ENCODE results near the gene ELF1.
"Not testable (repeated sequence)": the region's sequence is repeated elsewhere in the genome, so short reads cannot be mapped to it uniquely, and the experiment has no call there.

The ELF1 gene

DNA sequence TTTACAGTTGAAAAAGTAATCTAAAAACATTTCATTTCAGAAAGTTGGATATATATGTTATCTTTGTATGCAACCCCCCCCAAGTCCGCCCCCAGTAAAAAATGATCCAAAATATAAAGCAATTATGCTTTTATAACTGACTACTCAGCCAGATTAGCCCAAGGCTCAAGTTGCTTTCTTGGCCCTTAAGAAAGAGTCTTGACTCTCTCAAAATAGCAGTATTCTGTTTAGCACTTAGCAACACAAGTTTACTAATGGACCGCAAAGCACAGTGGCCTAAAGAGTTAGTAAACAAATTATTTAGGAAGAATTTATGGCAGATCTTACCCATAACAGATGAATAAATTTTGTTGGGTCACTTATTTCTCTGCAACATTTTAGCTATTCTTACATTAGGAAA, 86.9 kb downstream of the ELF1 start:
- DNase-seq (ENCODE audit: low spot score), result no peak

DNA sequence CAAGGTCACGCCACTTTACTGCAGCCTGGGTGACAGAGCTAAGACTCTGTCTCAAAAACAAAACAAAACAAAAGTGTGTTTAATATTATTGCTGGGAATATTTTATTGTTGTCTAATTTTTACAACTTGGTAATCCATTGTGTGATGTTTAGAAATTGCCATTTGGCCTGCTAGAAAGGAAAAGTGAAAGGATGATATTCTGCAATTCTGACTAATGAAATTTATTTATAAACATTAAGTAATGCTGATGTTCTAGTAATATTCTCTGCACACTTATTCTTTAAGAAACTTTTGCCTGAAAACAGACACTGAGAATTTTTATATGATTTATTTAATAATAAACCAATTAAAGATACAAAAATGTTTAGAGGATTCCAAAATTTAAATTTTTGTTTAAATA, 87.4 kb downstream of the ELF1 start:
- DNase-seq (ENCODE audit: low spot score), result no peak

DNA sequence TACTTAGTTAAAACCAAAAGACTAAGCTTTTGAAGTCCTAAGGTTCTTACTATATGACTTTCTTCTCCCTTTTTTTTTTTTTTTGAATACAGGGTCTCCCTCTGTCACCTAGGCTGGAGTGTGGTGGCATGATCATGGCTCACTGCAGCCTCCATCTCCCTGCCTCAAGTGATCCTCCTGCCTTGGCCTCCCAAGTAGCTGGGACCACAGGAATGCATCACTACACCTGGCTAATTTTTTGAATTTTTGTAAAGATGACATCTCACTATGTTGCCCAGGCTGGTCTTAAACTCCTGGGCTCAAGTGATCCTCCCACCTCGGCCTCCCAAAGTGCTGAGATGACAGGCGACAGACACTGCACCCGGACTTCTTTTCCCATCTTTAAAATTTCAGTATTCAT, 89.2 kb downstream of the ELF1 start:
- not testable (repeated sequence) for DNase-seq (ENCODE audit: low spot score)

DNA sequence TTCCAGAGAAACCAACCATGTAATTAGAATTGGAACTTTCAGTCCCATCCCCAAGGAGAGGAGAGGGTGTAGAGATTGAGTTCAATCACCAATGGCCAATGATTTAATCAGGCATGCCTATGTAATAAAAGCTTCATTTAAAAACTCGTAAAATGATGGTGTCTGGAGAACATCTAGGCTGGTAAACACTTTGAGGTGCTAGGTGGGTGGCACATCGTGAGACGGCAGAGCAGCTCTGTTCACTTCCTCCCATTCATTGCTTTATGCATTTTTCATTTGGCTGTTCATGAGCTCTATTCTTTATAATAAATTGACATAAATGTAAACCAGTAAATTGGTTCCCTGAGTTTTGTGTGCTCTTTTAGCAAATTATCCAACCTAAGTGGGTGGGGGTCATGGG, 90.1 kb downstream of the ELF1 start:
- DNase-seq (ENCODE audit: low spot score), result no peak

DNA sequence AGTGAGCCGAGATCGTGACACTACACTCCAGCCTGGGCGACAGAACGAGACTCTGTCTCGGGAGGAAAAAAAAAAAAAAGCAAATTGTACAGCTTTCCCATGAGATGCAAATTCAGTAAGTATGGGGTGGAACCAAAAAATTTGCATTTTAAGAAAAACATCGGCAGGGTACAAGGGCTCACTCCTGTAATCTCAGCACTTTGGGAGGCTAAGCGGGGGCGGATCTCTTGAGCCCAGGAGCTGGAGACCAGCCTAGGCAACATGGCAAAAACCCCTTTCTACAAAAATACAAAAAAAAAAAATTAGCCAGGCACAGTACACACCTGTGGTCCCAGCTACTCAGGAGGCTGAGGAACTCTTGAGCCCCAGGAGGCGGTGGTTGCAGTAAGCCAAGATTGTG, 91.2 kb downstream of the ELF1 start:
- DNase-seq (ENCODE audit: low spot score), result no peak

DNA sequence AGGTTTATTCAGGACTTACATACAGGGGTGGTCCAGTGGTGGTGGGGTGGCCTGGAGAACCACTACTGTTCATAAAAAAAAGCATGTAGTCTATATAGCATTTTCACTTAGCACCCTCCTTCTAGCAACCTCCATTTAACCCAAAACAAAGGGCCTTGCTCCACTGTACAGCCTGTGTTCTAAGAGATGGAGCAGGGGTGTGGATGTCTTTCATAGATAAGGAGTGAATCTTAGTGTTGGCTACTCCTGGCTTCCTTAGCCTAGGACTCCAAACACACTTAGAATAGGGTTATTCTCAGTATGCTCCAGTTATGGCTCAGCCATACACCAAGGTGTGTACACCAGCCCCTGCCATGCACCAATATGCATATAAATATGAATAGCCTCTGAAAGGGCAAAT, 95.2 kb downstream of the ELF1 start:
- DNase-seq (ENCODE audit: low spot score), result no peak

DNA sequence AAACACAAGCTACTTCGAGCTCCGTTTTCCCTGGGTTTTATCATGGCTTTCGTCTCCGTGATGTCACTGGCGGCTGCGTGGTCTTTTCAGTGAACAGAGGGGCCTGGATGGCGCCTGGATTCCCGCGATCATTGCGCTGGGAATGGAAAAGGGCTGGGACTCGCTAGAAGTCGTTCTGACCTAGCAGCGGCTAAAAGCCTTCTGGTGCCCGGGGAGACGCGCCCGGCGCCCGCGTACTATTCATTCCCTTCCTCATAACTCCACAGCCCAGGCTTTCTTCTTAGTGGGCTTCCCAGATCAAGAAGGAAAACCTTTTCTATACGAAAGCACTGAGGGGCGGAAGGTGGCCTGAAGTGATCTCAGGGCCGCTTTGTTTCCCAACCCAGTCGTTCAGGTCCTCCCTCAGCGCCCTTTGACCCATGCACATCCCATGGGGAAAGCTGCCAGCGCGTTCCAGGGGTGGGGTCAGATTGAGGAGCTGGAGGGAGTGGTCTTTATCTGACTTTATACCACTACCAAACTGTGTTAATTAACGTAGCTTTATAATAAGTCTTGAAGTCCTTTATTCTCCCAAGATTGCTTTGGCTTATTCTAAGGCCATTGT, 96.6 kb downstream of the ELF1 start:
- DNase-seq (ENCODE audit: low spot score), result no peak

DNA sequence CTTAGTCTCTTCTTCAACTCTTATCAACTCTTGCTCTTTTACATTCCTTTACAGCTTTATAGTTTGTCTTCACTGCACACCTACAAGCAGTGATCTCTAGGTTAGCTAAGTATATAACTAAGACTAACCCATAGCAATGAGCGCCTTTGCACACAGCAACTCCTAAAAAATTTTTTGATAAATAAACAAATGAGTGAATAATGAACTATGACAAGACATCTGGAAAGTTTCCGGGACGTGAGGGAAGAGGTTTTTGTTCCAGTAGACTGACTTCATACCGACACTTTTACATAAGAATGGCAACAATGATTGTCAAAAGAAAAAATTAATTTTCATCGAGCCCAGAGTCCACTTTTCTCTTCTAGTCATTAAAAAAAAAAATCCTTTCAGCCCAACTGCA, 98.3 kb downstream of the ELF1 start:
- DNase-seq (ENCODE audit: low spot score), result no peak

DNA sequence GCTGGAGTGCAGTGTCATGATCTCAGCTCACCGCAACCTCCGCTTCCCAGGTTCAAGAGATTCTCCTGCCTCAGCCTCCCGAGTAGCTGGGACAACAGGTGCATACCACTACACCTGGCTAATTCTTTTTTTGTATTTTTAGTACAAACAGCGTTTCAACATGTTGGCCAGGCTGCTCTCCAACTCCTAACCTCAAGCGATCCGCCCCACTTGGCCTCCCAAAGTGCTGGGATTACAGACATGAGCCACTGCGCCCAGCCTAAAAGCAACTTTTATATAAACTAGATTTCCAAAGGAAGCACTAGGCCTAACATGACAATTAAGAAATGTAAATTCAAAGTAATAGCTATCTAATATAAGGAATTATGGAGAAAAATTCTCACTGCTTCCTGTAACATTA, 99.2 kb downstream of the ELF1 start:
- not testable (repeated sequence) for DNase-seq (ENCODE audit: low spot score)

DNA sequence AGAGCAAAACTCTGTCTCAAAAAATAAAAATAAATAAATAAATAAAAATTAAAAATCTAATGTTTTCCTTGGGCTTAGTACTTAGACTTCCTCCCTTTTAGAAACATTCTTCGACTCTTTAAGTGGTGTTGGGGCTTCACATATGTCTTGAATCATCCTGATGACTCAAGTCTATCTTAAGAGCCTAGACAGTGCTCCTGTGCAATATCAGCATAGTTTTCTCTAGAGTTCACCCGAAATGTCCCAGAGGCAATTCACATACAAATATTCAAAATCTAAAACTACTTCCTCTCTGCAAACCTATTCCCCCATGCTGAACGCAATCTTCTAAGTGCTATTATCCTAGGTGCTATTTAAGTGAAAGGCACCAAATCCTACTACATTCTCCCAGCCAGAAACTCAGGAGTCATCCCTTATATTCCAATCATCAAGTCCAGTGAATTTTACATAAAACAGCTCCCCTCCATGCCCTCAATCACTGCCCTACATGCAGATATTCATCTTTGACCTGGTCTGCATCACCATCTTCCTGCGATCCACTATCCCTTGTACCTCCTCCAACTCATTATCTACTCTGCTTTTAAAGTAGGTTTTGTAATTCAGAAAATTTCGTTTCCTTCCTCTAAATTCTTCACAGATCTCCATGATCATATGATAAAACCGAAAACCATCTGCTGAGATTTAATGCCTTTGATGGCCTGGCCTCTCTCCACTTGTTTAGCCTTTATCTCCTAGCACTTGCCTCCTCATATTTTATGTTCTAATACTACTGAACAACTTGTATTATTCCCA, 102.7 kb downstream of the ELF1 start:
- DNase-seq (ENCODE audit: low spot score), result no peak

DNA sequence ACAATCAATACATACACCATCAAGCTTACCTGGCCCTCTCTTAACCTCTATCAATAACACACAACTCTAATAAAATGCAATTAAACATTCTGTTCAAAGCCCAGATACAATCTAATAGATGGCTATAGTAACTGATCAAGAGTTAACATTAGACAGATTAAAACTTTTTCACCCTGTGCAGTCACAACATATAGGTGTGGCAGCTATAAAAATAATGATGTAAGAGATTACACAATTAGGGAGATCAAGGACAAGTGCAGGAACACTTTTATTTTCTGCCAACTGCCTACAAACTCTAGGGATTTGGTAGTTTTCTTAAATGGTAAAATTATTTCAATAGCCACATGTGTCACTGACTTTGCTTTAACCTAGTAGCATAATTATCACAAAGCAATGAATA, 104.3 kb downstream of the ELF1 start:
- DNase-seq (ENCODE audit: low spot score), result not testable (repeated sequence)

DNA sequence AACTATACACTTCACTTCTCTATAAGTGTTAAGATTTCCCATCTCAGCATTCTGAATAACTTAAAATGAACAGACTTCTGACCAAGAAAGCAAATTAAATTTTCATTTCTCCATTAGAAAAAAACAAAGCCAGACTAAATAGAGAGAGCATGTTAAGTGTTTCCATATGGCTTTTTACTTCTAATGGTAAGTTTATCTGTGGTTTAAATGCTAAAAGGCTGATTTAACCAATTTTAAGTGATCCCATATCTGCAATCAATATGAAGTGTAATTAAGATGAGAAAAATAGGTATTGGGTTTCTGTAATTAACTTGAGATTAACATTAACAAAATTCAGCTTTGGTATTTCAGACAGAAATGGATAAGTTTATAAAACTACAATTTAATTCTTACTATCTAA, 107.8 kb downstream of the ELF1 start:
- DNase-seq (ENCODE audit: low spot score), result no peak

DNA sequence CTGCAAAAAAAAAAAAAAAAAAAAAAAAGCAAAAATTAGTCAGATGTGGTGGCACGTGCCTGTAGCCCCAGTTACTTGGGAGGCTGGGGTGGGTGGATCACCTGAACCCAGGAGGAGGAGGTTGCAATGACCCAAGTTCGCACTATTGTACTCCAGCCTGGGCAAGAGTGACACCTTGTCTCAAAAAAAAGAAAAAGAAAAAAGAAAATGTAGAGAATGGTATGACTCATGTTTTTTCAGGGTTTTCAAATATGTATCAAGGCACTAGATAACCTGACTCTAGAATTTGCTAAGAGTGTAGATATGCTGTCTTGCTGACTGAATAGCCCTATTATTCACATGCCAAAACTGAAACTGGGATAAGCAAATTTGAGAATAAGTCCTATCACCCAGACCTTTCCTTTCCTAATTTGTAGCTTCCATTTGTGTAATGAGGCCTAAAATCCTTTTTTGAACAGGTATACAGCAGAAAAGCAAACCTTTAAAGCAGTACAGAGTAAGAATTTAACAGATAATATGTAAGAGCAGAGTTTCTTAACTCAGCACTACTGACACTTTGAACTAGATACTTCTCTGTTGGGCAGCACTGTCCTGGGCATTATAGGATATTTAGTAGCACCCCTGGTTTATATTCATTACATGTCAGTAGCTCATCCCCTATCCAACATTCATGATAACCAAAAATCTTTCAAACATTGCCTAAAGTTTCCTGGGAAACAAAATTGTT, 108.6 kb downstream of the ELF1 start:
- DNase-seq (ENCODE audit: low spot score), result no peak

DNA sequence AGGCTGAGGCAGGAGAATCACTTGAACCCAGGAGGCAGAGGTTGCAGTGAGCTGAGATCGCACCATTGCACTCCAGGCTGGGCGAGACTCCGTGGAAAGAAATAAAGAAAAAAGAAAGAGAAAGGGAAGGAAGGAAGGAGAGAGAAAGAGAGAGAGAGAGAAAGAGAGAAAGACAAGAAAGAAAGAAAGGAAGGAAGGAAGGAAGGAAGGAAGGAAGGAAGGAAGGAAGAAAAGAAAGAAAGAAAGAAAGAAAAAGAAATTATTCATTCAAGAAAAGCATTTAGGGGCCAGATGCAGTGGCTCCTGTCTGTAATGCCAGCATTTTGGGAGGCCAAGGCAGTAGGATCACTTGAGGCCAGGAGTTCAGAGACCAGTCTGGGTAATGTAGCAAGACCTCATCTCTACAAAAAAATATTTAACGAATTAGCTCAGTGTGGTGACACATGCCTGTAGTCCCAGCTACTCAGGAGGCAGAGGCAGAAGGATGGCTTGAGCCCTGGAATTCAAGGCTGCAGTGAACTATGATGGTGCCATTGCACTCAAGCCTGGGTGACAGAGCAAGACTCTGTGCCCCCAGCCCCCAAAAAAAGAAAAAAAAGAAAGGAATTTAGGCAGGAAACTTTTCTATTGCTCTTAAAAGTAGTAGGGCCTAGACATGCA, 109.4 kb downstream of the ELF1 start:
- DNase-seq (ENCODE audit: low spot score), result not testable (repeated sequence)

DNA sequence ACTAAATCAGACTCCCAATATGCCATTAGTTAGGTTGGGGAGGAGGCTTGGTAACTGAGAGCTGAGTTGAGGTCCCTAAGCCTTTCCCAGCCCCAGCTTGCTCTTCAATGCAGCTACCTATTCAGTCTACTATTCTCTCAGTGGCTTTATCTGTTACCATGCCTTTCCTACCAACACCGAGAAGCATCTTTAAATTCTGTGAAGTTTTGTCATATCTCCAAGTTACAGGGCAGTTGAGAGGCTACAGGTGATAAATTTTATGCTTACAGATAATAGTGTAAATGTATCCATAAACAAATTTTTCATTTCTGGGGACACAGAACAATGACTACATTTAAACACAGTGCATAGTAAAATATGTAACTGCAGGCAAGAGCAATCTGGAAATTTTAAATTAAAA, 110.6 kb downstream of the ELF1 start:
- DNase-seq (ENCODE audit: low spot score), result no peak

DNA sequence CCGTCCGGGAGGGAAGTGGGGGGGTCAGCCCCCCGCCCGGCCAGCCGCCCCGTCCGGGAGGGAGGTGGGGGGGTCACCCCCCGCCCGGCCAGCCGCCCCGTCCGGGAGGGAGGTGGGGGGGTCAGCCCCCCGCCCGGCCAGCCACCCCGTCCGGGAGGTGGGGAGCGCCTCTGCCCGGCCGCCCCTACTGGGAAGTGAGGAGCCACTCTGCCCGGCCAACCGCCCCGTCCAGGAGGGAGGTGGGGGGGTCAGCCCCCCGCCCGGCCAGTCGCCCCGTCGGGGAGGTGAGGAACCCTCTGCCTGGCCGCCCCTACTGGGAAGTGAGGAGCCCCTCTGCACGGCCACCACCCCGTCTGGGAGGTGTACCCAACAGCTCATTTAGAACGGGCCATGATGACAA, 118.1 kb downstream of the ELF1 start:
- DNase-seq (ENCODE audit: low spot score), result not testable (repeated sequence)

DNA sequence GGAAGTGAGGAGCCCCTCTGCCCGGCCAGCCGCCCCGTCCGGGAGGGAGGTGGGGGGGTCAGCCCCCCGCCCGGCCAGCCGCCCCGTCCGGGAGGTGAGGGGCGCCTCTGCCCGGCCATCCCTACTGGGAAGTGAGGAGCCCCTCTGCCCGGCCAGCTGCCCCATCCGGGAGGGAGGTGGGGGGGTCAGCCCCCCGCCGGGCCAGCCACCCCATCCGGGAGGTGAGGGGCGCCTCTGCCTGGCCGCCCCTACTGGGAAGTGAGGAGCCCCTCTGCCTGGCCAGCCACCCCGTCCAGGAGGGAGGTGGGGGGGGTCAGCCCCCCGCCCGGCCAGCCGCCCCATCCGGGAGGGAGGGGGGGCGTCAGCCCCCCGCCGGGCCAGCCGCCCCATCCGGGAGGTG, 118.5 kb downstream of the ELF1 start:
- not testable (repeated sequence) for DNase-seq (ENCODE audit: low spot score)

DNA sequence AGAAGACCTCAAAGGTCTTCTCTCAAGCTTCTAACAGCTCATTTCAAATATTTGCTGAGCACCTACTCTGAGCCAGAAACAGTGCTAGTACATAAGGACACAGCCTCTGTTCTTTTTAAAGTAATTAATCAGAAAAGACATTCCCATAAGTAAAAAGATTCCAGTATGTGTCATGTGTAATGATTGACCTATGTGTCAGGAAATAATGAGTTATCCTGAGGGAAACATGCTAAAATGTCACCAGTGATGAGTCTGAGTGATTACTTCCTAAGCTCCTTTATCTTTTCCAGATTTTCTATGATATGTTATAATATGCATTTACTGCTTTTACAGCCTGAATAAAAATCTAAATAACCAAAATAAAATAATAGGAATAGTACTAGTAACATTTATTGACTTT, 122.1 kb downstream of the ELF1 start:
- DNase-seq (ENCODE audit: low spot score), result no peak

DNA sequence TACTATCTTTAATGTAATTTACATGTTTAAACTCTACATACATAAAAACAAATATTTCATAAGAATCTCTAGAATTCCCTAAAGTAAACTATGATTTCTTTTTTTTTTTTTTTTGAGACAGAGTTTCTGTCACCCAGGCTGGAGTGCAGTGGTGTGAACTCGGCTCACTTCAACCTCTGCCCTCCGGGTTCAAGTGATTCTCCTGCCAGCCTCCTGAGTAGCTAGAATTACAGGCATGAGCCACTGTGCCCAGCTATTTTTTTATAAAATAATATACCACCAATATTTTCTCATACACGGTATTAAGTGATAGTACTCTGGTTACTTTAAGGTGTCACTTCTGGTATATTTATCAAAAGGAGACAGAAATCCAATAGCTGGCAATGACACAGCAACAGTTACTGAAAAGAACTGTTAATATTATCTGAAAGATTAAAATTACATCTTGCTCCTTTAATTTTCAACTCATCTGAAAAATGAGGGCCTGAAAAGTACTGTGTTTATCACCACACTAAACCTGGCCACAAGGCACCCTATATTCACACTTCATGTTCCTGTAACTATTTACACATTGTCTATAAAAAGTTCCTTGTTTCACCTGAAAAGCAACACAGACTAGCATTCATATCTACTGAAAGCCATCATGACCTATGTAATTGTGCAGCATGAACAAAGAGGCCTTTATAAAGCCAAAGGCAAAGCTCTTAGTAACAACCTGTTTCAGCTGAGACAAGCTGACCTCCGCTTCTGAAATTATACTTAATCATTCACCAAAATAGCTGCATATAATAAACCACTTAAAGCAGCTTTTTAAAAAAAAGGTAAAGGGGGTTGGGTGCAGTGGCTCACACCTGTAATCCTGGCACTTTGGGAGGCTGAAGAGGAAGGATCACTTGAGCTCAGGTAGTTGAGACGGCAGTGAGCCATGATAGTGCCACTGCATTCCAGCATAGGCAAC, 123.6 kb downstream of the ELF1 start:
- no peak for DNase-seq (ENCODE audit: low spot score)

DNA sequence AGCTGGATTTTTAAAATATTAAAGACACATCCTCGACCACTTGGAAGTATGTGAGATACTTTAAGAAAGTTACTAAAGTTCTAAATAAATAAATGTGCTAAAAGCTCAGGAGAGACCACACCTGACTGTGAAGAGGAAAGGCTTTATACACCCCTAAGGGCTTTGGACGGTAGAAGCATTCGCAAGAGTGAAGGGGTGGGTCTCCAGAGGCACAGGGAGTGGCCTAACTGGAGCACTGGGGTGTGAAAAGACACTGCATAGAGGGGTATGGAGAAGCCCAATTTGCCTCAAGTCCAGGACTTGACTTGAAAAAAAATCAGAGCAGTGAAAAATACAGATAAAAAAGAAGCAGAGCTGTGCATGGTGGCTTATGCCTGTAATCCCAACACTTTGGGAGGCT, 125.5 kb downstream of the ELF1 start:
- not testable (repeated sequence) for DNase-seq (ENCODE audit: low spot score)

DNA sequence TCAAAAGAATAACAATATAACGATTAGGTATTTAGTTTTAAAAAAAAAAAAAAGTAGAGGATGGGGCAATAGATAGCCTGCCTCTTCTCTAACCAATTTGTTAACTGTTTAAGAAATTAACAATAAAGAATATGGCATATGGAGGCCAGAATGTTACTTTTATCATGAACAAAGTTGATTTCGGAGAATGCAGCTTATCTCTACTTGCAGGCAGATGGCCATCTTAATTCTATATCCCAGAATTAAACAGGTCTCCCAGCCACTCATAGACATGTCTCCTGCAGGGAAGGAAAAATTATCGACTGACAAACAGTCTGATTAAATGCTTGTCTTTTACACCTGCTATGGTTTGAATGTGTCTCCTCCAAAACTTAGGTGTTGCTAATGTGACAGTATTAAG, 133.1 kb downstream of the ELF1 start:
- no peak for DNase-seq (ENCODE audit: low spot score)

DNA sequence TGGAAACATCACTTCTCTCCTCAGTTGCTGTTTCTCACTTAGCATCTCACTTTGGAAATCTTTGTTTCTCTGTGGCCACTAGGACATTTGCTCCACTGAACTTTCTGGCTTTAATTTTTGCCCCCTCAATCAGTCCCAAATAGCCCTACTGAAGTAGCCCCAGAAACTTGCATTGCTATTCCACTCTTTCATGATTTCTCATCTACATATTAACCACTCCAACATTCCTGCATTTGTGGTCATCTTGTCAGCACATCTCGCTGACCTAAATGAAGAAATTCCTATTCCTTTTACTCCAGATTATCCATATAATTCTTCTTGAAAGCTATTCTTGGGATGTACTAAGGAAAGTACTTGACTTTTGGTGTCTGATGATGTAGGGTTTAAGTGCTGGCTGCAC, 134.9 kb downstream of the ELF1 start:
- DNase-seq (ENCODE audit: low spot score), result not testable (repeated sequence)

Measured in kidney capillary endothelial cell (primary cell).